ENCODE data around the gene LSAMP. TPM values are rescaled to one million over a fixed set of nuclear protein-coding genes. Genes with fewer than 3 reads are reported as not detected.
"Not testable (repeated sequence)": the region's sequence is repeated elsewhere in the genome, so short reads cannot be mapped to it uniquely, and the experiment has no call there.

Gene LSAMP
- total RNA-seq, 1 experiment from 2014 or later, result not detected

GRCh38 chr3:116083683-116084082, 361.6 kb downstream of the LSAMP start:
- H3K27ac Mint-ChIP-seq (ENCODE audit: low read depth, unreplicated experiment), result no peak overlapping the region
- TF ChIP-seq CTCF (IDR thresholded peaks at IDR 0.05; ENCODE audit: unreplicated experiment), result no peak
- BruUV-seq (replicated peaks), result no TSS peak
- no peak for DNase-seq (ENCODE audit: unreplicated experiment)
- H3K9me3 Mint-ChIP-seq (ENCODE audit: unreplicated experiment), result no peaks in the 10 kb centered on the region
- intact Hi-C loops (cut with micrococcal nuclease), result no loop called here
- peaks cover 11% of the 10 kb centered on the region for H3K4me1 Mint-ChIP-seq (ENCODE audit: insufficient read depth, unreplicated experiment)
- no peaks in the 10 kb centered on the region for H3K27me3 Mint-ChIP-seq (ENCODE audit: insufficient read depth, unreplicated experiment)
- POLR2A ChIA-PET, result no interaction called here
- no peak overlapping the region for H3K4me3 Mint-ChIP-seq (ENCODE audit: unreplicated experiment)
- H3K36me3 Mint-ChIP-seq (ENCODE audit: insufficient read depth, unreplicated experiment), result no peaks in the 10 kb centered on the region
- CTCF ChIA-PET, result interaction anchor here (0.6 to 1.1 kb wide), 2 partner anchors 37 to 142 kb away, joined by 3 read pairs; no protein-coding TSS in a partner anchor

- ChIA-PET POLR2A (no interaction called here), CTCF (interaction anchor here (0.6 kb wide), 1 partner anchor 1444 kb away, joined by 4 read pairs; no protein-coding TSS in a partner anchor)
- no TSS peak for BruUV-seq (replicated peaks)
- H3K36me3 Mint-ChIP-seq (ENCODE audit: insufficient read depth, unreplicated experiment), result no peaks in the 10 kb centered on the region
- no peak for DNase-seq (ENCODE audit: unreplicated experiment)
- no peak overlapping the region for H3K27ac Mint-ChIP-seq (ENCODE audit: low read depth, unreplicated experiment)
- no peak overlapping the region for H3K4me3 Mint-ChIP-seq (ENCODE audit: unreplicated experiment)
- H3K27me3 Mint-ChIP-seq (ENCODE audit: insufficient read depth, unreplicated experiment), result no peaks in the 10 kb centered on the region
- no peaks in the 10 kb centered on the region for H3K9me3 Mint-ChIP-seq (ENCODE audit: unreplicated experiment)
- intact Hi-C loops (cut with micrococcal nuclease), result no loop called here
- H3K4me1 Mint-ChIP-seq (ENCODE audit: insufficient read depth, unreplicated experiment), result peaks cover 8% of the 10 kb centered on the region
- TF ChIP-seq CTCF (IDR thresholded peaks at IDR 0.05; ENCODE audit: unreplicated experiment), result no peak
Observed at GRCh38 chr3:116078561-116078960, 366.7 kb downstream of the LSAMP start.

GRCh38 chr3:116077557-116077956, 367.7 kb downstream of the LSAMP start:
- BruUV-seq (replicated peaks), result no TSS peak
- no peaks in the 10 kb centered on the region for H3K27me3 Mint-ChIP-seq (ENCODE audit: insufficient read depth, unreplicated experiment)
- intact Hi-C loops (cut with micrococcal nuclease), result no loop called here
- no peak for DNase-seq (ENCODE audit: unreplicated experiment)
- no peaks in the 10 kb centered on the region for H3K36me3 Mint-ChIP-seq (ENCODE audit: insufficient read depth, unreplicated experiment)
- no peak for TF ChIP-seq CTCF (IDR thresholded peaks at IDR 0.05; ENCODE audit: unreplicated experiment)
- H3K27ac Mint-ChIP-seq (ENCODE audit: low read depth, unreplicated experiment), result no peak overlapping the region
- H3K4me1 Mint-ChIP-seq (ENCODE audit: insufficient read depth, unreplicated experiment), result peaks cover 5% of the 10 kb centered on the region
- no peak overlapping the region for H3K4me3 Mint-ChIP-seq (ENCODE audit: unreplicated experiment)
- no peaks in the 10 kb centered on the region for H3K9me3 Mint-ChIP-seq (ENCODE audit: unreplicated experiment)
- CTCF ChIA-PET, result no interaction called here
- POLR2A ChIA-PET, result interaction anchor here (0.6 kb wide), 1 partner anchor 453 kb away, joined by 4 read pairs; no protein-coding TSS in a partner anchor

GRCh38 chr3:116077059-116077458, 368.2 kb downstream of the LSAMP start:
- BruUV-seq (replicated peaks), result no TSS peak
- Mint-ChIP-seq H3K36me3 (ENCODE audit: insufficient read depth, unreplicated experiment) (no peaks in the 10 kb centered on the region), H3K9me3 (ENCODE audit: unreplicated experiment) (no peaks in the 10 kb centered on the region), H3K27me3 (ENCODE audit: insufficient read depth, unreplicated experiment) (no peaks in the 10 kb centered on the region), H3K27ac (ENCODE audit: low read depth, unreplicated experiment) (no peak overlapping the region), H3K4me3 (ENCODE audit: unreplicated experiment) (no peak overlapping the region), H3K4me1 (ENCODE audit: insufficient read depth, unreplicated experiment) (peaks cover 5% of the 10 kb centered on the region)
- TF ChIP-seq CTCF (IDR thresholded peaks at IDR 0.05; ENCODE audit: unreplicated experiment), result no peak
- POLR2A ChIA-PET, result interaction anchor here (0.6 kb wide), 1 partner anchor 452 kb away, joined by 4 read pairs; no protein-coding TSS in a partner anchor
- DNase-seq (ENCODE audit: unreplicated experiment), result no peak
- CTCF ChIA-PET, result interaction anchor here (0.8 kb wide), 1 partner anchor 26 kb away, joined by 3 read pairs; no protein-coding TSS in a partner anchor
- intact Hi-C loops (cut with micrococcal nuclease), result no loop called here

GRCh38 chr3:116070516-116071278, 374.6 kb downstream of the LSAMP start:
- BruUV-seq (replicated peaks); DNase-seq (ENCODE audit: unreplicated experiment); H3K4me1 Mint-ChIP-seq (ENCODE audit: insufficient read depth, unreplicated experiment); H3K27ac Mint-ChIP-seq (ENCODE audit: low read depth, unreplicated experiment); H3K9me3 Mint-ChIP-seq (ENCODE audit: unreplicated experiment); H3K4me3 Mint-ChIP-seq (ENCODE audit: unreplicated experiment); intact Hi-C loops (cut with micrococcal nuclease); H3K36me3 Mint-ChIP-seq (ENCODE audit: insufficient read depth, unreplicated experiment); POLR2A ChIA-PET; H3K27me3 Mint-ChIP-seq (ENCODE audit: insufficient read depth, unreplicated experiment): not testable (repeated sequence)
- CTCF ChIA-PET, result interaction anchor here (0.6 kb wide), 1 partner anchor 61 kb away, joined by 4 read pairs; no protein-coding TSS in a partner anchor

Measured in MCF 10A (cell line).